H9 (cell line): Measurements from ENCODE around the gene CDC16. TPM values are rescaled to one million over a fixed set of nuclear protein-coding genes. Genes with fewer than 3 reads are reported as not detected.
A peak's percentile ranks its signal among the peaks of the same experiment; 100 is the strongest.

Experiments
- DNase-seq: peaks from one replicate; pipeline ENCODE4 v3.0.0-alpha.2; 2017
- H2AFZ ChIP-seq: one replicate; pipeline ENCODE4 v1.6.1; 2013; ENCODE audit warnings: mild to moderate bottlenecking, low read length, control low read depth, moderate library complexity
- H2AK5ac ChIP-seq: 2 replicates; pipeline ENCODE4 v1.6.1; 2013; ENCODE audit warnings: low read length, control low read depth, mixed read lengths; ENCODE audit not compliant: insufficient read length
- H2BK120ac ChIP-seq: one replicate; pipeline ENCODE4 v1.6.1; 2013; ENCODE audit warnings: low read depth, mild to moderate bottlenecking, low read length, control low read depth, inconsistent platforms; ENCODE audit not compliant: poor library complexity, severe bottlenecking
- H2BK12ac ChIP-seq: 2 replicates; pipeline ENCODE4 v1.6.1; 2013; ENCODE audit warnings: low read length, control low read depth, mixed read lengths, low read depth; ENCODE audit not compliant: insufficient read length
- H2BK15ac ChIP-seq: 2 replicates; pipeline ENCODE4 v1.6.1; 2013; ENCODE audit warnings: low read depth, low read length, control low read depth
- H2BK20ac ChIP-seq: one replicate; pipeline ENCODE4 v1.6.1; 2013; ENCODE audit warnings: low read depth, mild to moderate bottlenecking, low read length, control low read depth, inconsistent platforms; ENCODE audit not compliant: poor library complexity, severe bottlenecking
- H2BK5ac ChIP-seq: 2 replicates; pipeline ENCODE4 v1.6.1; 2013; ENCODE audit warnings: low read length, control low read depth, mixed read lengths; ENCODE audit not compliant: insufficient read length
- H3K14ac ChIP-seq: 2 replicates; pipeline ENCODE4 v1.6.1; 2013; ENCODE audit warnings: low read length, control low read depth; ENCODE audit not compliant: insufficient read depth
- H3K18ac ChIP-seq: 2 replicates; pipeline ENCODE4 v1.6.1; 2013; ENCODE audit warnings: low read depth, mild to moderate bottlenecking, mixed read lengths, low read length, control low read depth; ENCODE audit not compliant: insufficient read length
- H3K23ac ChIP-seq: 2 replicates; pipeline ENCODE4 v1.6.1; 2013; ENCODE audit warnings: low read length, control low read depth, mixed read lengths, low read depth; ENCODE audit not compliant: insufficient read length
- H3K23me2 ChIP-seq: 2 replicates; pipeline ENCODE4 v1.6.1; 2013; ENCODE audit warnings: low read depth, mild to moderate bottlenecking, mixed read lengths, low read length, control low read depth; ENCODE audit not compliant: insufficient read length, poor library complexity, severe bottlenecking
- H3K27ac ChIP-seq: 2 replicates; pipeline ENCODE4 v1.5.1; 2013; ENCODE audit warnings: low read length, control low read depth, mixed read lengths, low read depth; ENCODE audit not compliant: insufficient read length
- H3K27me3 ChIP-seq: 2 replicates; pipeline ENCODE4 v1.6.1; 2013; ENCODE audit warnings: low read length, control low read depth, inconsistent platforms; ENCODE audit not compliant: insufficient read depth
- H3K4ac ChIP-seq: 2 replicates; pipeline ENCODE4 v1.6.1; 2013; ENCODE audit warnings: low read depth, mild to moderate bottlenecking, control low read depth, inconsistent platforms, low read length, moderate library complexity
- H3K4me1 ChIP-seq: 2 replicates; pipeline ENCODE4 v1.6.1; 2013; ENCODE audit warnings: low read length, control low read depth, inconsistent platforms; ENCODE audit not compliant: insufficient read depth
- H3K4me2 ChIP-seq: 2 replicates; pipeline ENCODE4 v1.6.1; 2013; ENCODE audit warnings: low read length, control low read depth, mixed read lengths; ENCODE audit not compliant: insufficient read length, insufficient read depth
- H3K56ac ChIP-seq: 2 replicates; pipeline ENCODE4 v1.6.1; 2013; ENCODE audit warnings: low read depth, mild to moderate bottlenecking, mixed read lengths, low read length, control low read depth; ENCODE audit not compliant: insufficient read length
- H3K79me1 ChIP-seq: 2 replicates; pipeline ENCODE4 v1.6.1; 2013; ENCODE audit warnings: low read depth, mild to moderate bottlenecking, moderate library complexity, low read length, control low read depth, inconsistent platforms; ENCODE audit not compliant: insufficient read depth, poor library complexity, severe bottlenecking
- H3K79me2 ChIP-seq: 2 replicates; pipeline ENCODE4 v1.6.1; 2013; ENCODE audit warnings: low read length, control low read depth, inconsistent platforms; ENCODE audit not compliant: insufficient read depth
- H3K9ac ChIP-seq: 2 replicates; pipeline ENCODE4 v1.6.1; 2013; ENCODE audit warnings: low read length, control low read depth, mixed read lengths; ENCODE audit not compliant: insufficient read length; ENCODE audit errors: extremely low read depth
- H3K9me3 ChIP-seq: one replicate; pipeline ENCODE4 v1.6.1; 2013; ENCODE audit warnings: low read depth, low read length, inconsistent platforms; ENCODE audit not compliant: control insufficient read depth
- H3T11ph ChIP-seq: one replicate; pipeline ENCODE4 v1.6.1; 2013; ENCODE audit warnings: mild to moderate bottlenecking, low read length, control low read depth, inconsistent platforms
- H4K20me1 ChIP-seq: one replicate; pipeline ENCODE4 v1.6.1; 2013; ENCODE audit not compliant: control insufficient read depth, insufficient read length, insufficient read depth
- H4K5ac ChIP-seq: 2 replicates; pipeline ENCODE4 v1.6.1; 2013; ENCODE audit warnings: low read depth, mild to moderate bottlenecking, mixed read lengths, low read length, control low read depth; ENCODE audit not compliant: insufficient read length
- H4K8ac ChIP-seq: replicated peaks from 2 replicates; pipeline ENCODE4 v1.6.1; 2013; ENCODE audit warnings: low read length, control low read depth, mixed read lengths, low read depth; ENCODE audit not compliant: insufficient read length
- H4K91ac ChIP-seq: 2 replicates; pipeline ENCODE4 v1.6.1; 2013; ENCODE audit warnings: low read depth, mild to moderate bottlenecking, moderate library complexity, mixed read lengths, low read length, control low read depth; ENCODE audit not compliant: insufficient read length
- H3K27ac Mint-ChIP-seq, 3 experiments: 2 replicates in 2 of 3; 3 replicates in 1 of 3; pipeline ENCODE4 v1.8.0; 2020 to 2021; ENCODE audit warnings: mixed read lengths in 3 of 3, mild to moderate bottlenecking in 1 of 3, moderate library complexity in 1 of 3
- H3K27me3 Mint-ChIP-seq: 2 replicates; pipeline ENCODE4 v1.8.0; 2021; ENCODE audit warnings: low read depth, mild to moderate bottlenecking, moderate library complexity, mixed read lengths
- H3K36me3 Mint-ChIP-seq, 3 experiments: 2 replicates in 2 of 3; 3 replicates in 1 of 3; pipeline ENCODE4 v1.8.0; 2020 to 2021; ENCODE audit warnings: low read depth in 3 of 3, mixed read lengths in 3 of 3; ENCODE audit not compliant: insufficient read depth in 1 of 3
- H3K4me1 Mint-ChIP-seq, 2 experiments: 2 replicates each; pipeline ENCODE4 v1.8.0; 2020; ENCODE audit warnings: mixed read lengths in 2 of 2
- H3K4me3 Mint-ChIP-seq, 2 experiments: 2 replicates in 1 of 2; 3 replicates in 1 of 2; pipeline ENCODE4 v1.8.0; 2020 to 2021; ENCODE audit warnings: mild to moderate bottlenecking in 2 of 2, mixed read lengths in 2 of 2, moderate library complexity in 1 of 2
- H3K9me3 Mint-ChIP-seq, 2 experiments: 2 replicates in 1 of 2; 3 replicates in 1 of 2; pipeline ENCODE4 v1.8.0; 2020; ENCODE audit warnings: mild to moderate bottlenecking in 2 of 2, mixed read lengths in 2 of 2, moderate library complexity in 1 of 2
- CTCF ChIP-seq: fragments of 200-600 bp; sonication (generic); conservative IDR thresholded peaks from 3 replicates; pipeline ENCODE4 v1.8.0; 2021; ENCODE audit warnings: antibody characterized with exemption, mild to moderate bottlenecking
- WGBS: extraction: QIAGEN DNeasy Blood & Tissue Kit; methylation state at CpG from one replicate; pipeline ENCODE4 v1.1.7; 2013; ENCODE audit warnings: missing lambda C conversion rate, low lambda C conversion rate, mixed read lengths; ENCODE audit not compliant: insufficient read length; ENCODE audit errors: extremely low coverage; 5-methylcytosine and 5-hydroxymethylcytosine counted together
- total RNA-seq: library from RNA; stranded (reverse); gene quantifications from 2 replicates; pipeline ENCODE4 v1.2.1, GENCODE V29; 2021

The CDC16 gene
- total RNA-seq, 1 experiment from 2014 or later, result 91.9 TPM

GRCh38 chr13:114256547-114256946 lies 21.9 kb downstream of the CDC16 start:
- no peak overlapping the region for H3K9ac ChIP-seq
- DNase-seq, result no peak
- H2BK120ac ChIP-seq, result no peak overlapping the region
- no peaks in the 10 kb centered on the region for H3K9me3 ChIP-seq
- no peak overlapping the region for H3K4me2 ChIP-seq
- Mint-ChIP-seq H3K9me3 (no peaks in the 10 kb centered on the region), H3K4me1 (peaks cover 22 to 24% of the 10 kb centered on the region in 2 experiments), H3K27me3 (no peaks in the 10 kb centered on the region), H3K4me3 (no peak overlapping the region; a peak in 1 of 5 replicates), H3K36me3 (peaks cover 34 to 85% (median 70%) of the 10 kb centered on the region in 3 experiments; a peak in 6 of 7 replicates), H3K27ac (peak overlapping the region in 2 of 3 experiments; percentile 24 to 37; a peak in 4 of 7 replicates)
- H2BK5ac ChIP-seq, result no peak overlapping the region
- H3K56ac ChIP-seq, result no peak overlapping the region
- H2AFZ ChIP-seq, result no peak overlapping the region
- H3T11ph ChIP-seq, result no peak overlapping the region
- no peaks in the 10 kb centered on the region for H4K20me1 ChIP-seq
- H3K27me3 ChIP-seq, result no peaks in the 10 kb centered on the region
- WGBS, result no CpG with 5 or more reads among the region's 1 CpG
- TF ChIP-seq CTCF, result no peak
- no peaks in the 10 kb centered on the region for H3K79me1 ChIP-seq
- H2BK15ac ChIP-seq, result no peak overlapping the region
- H3K4ac ChIP-seq, result no peak overlapping the region
- no peak overlapping the region for H2BK12ac ChIP-seq
- no peaks in the 10 kb centered on the region for H3K23me2 ChIP-seq
- H2BK20ac ChIP-seq, result no peak overlapping the region
- H4K5ac ChIP-seq, result no peak overlapping the region
- no peak overlapping the region for H4K8ac ChIP-seq
- no peak overlapping the region for H3K14ac ChIP-seq
- H3K23ac ChIP-seq, result no peak overlapping the region
- H3K18ac ChIP-seq, result no peak overlapping the region
- no peaks in the 10 kb centered on the region for H3K4me1 ChIP-seq
- H4K91ac ChIP-seq, result no peak overlapping the region
- H2AK5ac ChIP-seq, result no peak overlapping the region
- peak overlapping the region; percentile 7 for H3K27ac ChIP-seq
- H3K79me2 ChIP-seq, result no peaks in the 10 kb centered on the region
